ENCODE measurements around the gene SCN5A.
A peak's percentile ranks its signal among the peaks of the same experiment; 100 is the strongest.

Gene SCN5A

GRCh38 chr3:38647217-38647970 lies 2.1 kb downstream of the SCN5A start:
- TF ChIP-seq EZH2phosphoT487 (IDR thresholded peaks at IDR 0.05; ENCODE audit: low read depth) = no peak
- TF ChIP-seq, protein P1, sequence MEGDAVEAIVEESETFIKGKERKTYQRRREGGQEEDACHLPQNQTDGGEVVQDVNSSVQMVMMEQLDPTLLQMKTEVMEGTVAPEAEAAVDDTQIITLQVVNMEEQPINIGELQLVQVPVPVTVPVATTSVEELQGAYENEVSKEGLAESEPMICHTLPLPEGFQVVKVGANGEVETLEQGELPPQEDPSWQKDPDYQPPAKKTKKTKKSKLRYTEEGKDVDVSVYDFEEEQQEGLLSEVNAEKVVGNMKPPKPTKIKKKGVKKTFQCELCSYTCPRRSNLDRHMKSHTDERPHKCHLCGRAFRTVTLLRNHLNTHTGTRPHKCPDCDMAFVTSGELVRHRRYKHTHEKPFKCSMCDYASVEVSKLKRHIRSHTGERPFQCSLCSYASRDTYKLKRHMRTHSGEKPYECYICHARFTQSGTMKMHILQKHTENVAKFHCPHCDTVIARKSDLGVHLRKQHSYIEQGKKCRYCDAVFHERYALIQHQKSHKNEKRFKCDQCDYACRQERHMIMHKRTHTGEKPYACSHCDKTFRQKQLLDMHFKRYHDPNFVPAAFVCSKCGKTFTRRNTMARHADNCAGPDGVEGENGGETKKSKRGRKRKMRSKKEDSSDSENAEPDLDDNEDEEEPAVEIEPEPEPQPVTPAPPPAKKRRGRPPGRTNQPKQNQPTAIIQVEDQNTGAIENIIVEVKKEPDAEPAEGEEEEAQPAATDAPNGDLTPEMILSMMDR (IDR thresholded peaks at IDR 0.05; ENCODE audit: low read depth, low read length) = no peak

GRCh38 chr3:38646630-38647029 lies 2.9 kb downstream of the SCN5A start:
- H2AFZ ChIP-seq (ENCODE audit: low read depth, low read length) = no peak overlapping the region
- H4K20me1 ChIP-seq (ENCODE audit: insufficient read depth, low read length) = no peaks in the 10 kb centered on the region
- H3K4me2 ChIP-seq (ENCODE audit: low read length) = no peak overlapping the region
- H3K27me3 ChIP-seq (ENCODE audit: low read depth, low read length) = peaks cover 10% of the 10 kb centered on the region
- H3K9me3 ChIP-seq (ENCODE audit: insufficient read depth, low read length) = no peaks in the 10 kb centered on the region
- H3K27ac ChIP-seq (ENCODE audit: low read length) = no peak overlapping the region
- no peaks in the 10 kb centered on the region for H3K36me3 ChIP-seq (replicated peaks; ENCODE audit: low read depth, low read length)
- no peak for TF ChIP-seq EZH2phosphoT487 (IDR thresholded peaks at IDR 0.05; ENCODE audit: low read depth)
- TF ChIP-seq, protein P1 (IDR thresholded peaks at IDR 0.05; ENCODE audit: low read depth, low read length) = peak; percentile 84
- H3K9ac ChIP-seq (ENCODE audit: low read length) = no peak overlapping the region
- H3K79me2 ChIP-seq (ENCODE audit: low read length) = no peaks in the 10 kb centered on the region
- H3K4me1 ChIP-seq (ENCODE audit: low read length) = no peaks in the 10 kb centered on the region
- H3K4me3 ChIP-seq (ENCODE audit: low read length) = no peak overlapping the region

More at GRCh38 chr3:38647217-38647970, 2.1 kb downstream of the SCN5A start:
- Histone ChIP-seq H3K9ac (ENCODE audit: low read length) (no peak overlapping the region), H3K27me3 (ENCODE audit: low read depth, low read length) (peaks cover 14% of the 10 kb centered on the region), H4K20me1 (ENCODE audit: insufficient read depth, low read length) (no peaks in the 10 kb centered on the region), H3K9me3 (ENCODE audit: insufficient read depth, low read length) (no peaks in the 10 kb centered on the region), H3K4me3 (ENCODE audit: low read length) (no peak overlapping the region), H3K79me2 (ENCODE audit: low read length) (no peaks in the 10 kb centered on the region), H3K4me2 (ENCODE audit: low read length) (no peak overlapping the region), H3K4me1 (ENCODE audit: low read length) (no peaks in the 10 kb centered on the region), H3K36me3 (replicated peaks; ENCODE audit: low read depth, low read length) (no peaks in the 10 kb centered on the region), H2AFZ (ENCODE audit: low read depth, low read length) (no peak overlapping the region), H3K27ac (ENCODE audit: low read length) (no peak overlapping the region)

DNA sequence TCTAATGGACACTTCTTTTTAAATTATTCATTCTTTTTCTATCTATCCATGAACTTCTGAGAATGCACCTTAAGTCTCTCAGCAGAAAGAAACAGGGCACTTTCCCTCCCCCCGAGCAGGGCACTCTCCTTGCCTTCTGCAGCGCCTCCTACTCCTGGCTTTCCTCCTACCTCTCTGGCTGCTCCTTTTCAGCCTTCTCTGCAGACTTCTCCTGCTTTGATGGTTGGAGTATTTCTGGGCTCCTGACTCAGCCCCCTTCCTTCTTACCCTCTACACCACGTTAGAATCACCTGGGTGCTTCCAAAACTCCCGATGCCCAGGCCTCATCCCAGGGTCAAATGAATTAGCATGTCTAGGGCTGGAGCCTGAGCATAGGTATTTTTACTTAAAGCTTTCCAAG lies 3.4 kb downstream of the SCN5A start:
- TF ChIP-seq, protein P1 (IDR thresholded peaks at IDR 0.05; ENCODE audit: low read depth, low read length) = no peak
- no peak for TF ChIP-seq EZH2phosphoT487 (IDR thresholded peaks at IDR 0.05; ENCODE audit: low read depth)
- H3K79me2 ChIP-seq (ENCODE audit: low read length) = no peaks in the 10 kb centered on the region
- peaks cover 8% of the 10 kb centered on the region for H3K27me3 ChIP-seq (ENCODE audit: low read depth, low read length)
- no peaks in the 10 kb centered on the region for H3K4me1 ChIP-seq (ENCODE audit: low read length)
- H3K36me3 ChIP-seq (replicated peaks; ENCODE audit: low read depth, low read length) = no peaks in the 10 kb centered on the region
- H3K4me3 ChIP-seq (ENCODE audit: low read length) = no peak overlapping the region
- H2AFZ ChIP-seq (ENCODE audit: low read depth, low read length) = no peak overlapping the region
- no peak overlapping the region for H3K27ac ChIP-seq (ENCODE audit: low read length)
- H3K4me2 ChIP-seq (ENCODE audit: low read length) = no peak overlapping the region
- no peaks in the 10 kb centered on the region for H3K9me3 ChIP-seq (ENCODE audit: insufficient read depth, low read length)
- H4K20me1 ChIP-seq (ENCODE audit: insufficient read depth, low read length) = no peaks in the 10 kb centered on the region
- no peak overlapping the region for H3K9ac ChIP-seq (ENCODE audit: low read length)

- Histone ChIP-seq H3K9ac (ENCODE audit: low read length) (no peak overlapping the region), H3K4me2 (ENCODE audit: low read length) (no peak overlapping the region), H3K9me3 (ENCODE audit: insufficient read depth, low read length) (no peaks in the 10 kb centered on the region), H3K79me2 (ENCODE audit: low read length) (no peaks in the 10 kb centered on the region), H3K27me3 (ENCODE audit: low read depth, low read length) (peaks cover 8% of the 10 kb centered on the region), H3K36me3 (replicated peaks; ENCODE audit: low read depth, low read length) (no peaks in the 10 kb centered on the region), H4K20me1 (ENCODE audit: insufficient read depth, low read length) (no peaks in the 10 kb centered on the region), H3K4me3 (ENCODE audit: low read length) (no peak overlapping the region), H3K4me1 (ENCODE audit: low read length) (no peaks in the 10 kb centered on the region), H2AFZ (ENCODE audit: low read depth, low read length) (no peak overlapping the region), H3K27ac (ENCODE audit: low read length) (no peak overlapping the region)
- no peak for TF ChIP-seq EZH2phosphoT487 (IDR thresholded peaks at IDR 0.05; ENCODE audit: low read depth)
- TF ChIP-seq, protein P1 (IDR thresholded peaks at IDR 0.05; ENCODE audit: low read depth, low read length) = no peak
These were observed 3.9 kb downstream of the SCN5A start for GRCh38 chr3:38645601-38646000.

All from OCI-LY3 (cell line).